GM12878 (cell line): Measurements from ENCODE around the gene PTPRD. TPM values are rescaled to one million over a fixed set of nuclear protein-coding genes. Genes with fewer than 3 reads are reported as not detected.

Experiments
- ATAC-seq: fragments of 200-7000 bp; cut with Tn5 transposase; 3 replicates; pipeline ENCODE4 v1.9.1; 2020; ENCODE audit warnings: mild to moderate bottlenecking, moderate library complexity
- BruUV-seq: library from RNA; stranded (reverse); fragments of 400-500 nt; replicated peaks from 2 replicates; lab custom pipeline; 2021; lab: Mats Ljungman, UMichigan
- CTCF ChIA-PET: fragments of 300-600 bp; sonication (Branson Sonifier 250); formaldehyde crosslinking; extraction: SDS; loops from one replicate; lab custom pipeline; 2021; ENCODE audit warnings: inconsistent platforms; lab: Yijun Ruan, JAX
- POLR2A ChIA-PET: fragments of 350-600 bp; formaldehyde crosslinking; extraction: SDS; loops from one replicate; lab custom pipeline; 2021; ENCODE audit warnings: inconsistent platforms; lab: Charles Lee
- RAD21 ChIA-PET: fragments of 300-600 bp; sonication (Branson Sonifier 250); formaldehyde crosslinking; loops from one replicate; lab custom pipeline; 2023; ENCODE audit warnings: antibody characterized with exemption; ENCODE audit not compliant: unreplicated experiment; lab: Charles Lee
- SMC1A ChIA-PET: fragments of 300-600 bp; sonication (Branson Sonifier 250); formaldehyde crosslinking; loops from one replicate; lab custom pipeline; 2023; ENCODE audit not compliant: unreplicated experiment, uncharacterized antibody; lab: Charles Lee
- DNase-seq: peaks from one replicate; pipeline ENCODE4 v3.0.0-alpha.2; 2011; ENCODE audit warnings: low read depth, low spot score
- FAIRE-seq: peaks from 3 replicates; lab custom pipeline; 2011; peaks lifted over from hg19 to GRCh38; lab: Jason Lieb, UNC
- H2AFZ ChIP-seq: 2 replicates; pipeline ENCODE4 v1.6.0; 2011; ENCODE audit warnings: low read depth, low read length, control low read depth; ENCODE audit not compliant: control insufficient read depth
- H3K27ac ChIP-seq: 2 replicates; pipeline ENCODE4 v1.5.1; 2011; ENCODE audit warnings: control low read depth; ENCODE audit not compliant: control insufficient read depth, insufficient read depth
- H3K27me3 ChIP-seq, 2 experiments: replicated peaks in 1 of 2; 2 replicates each; pipeline versions ENCODE4 v1.6.0 to v1.6.1; 2011; ENCODE audit warnings: low read length in 1 of 2; ENCODE audit not compliant: control insufficient read depth in 2 of 2, insufficient read depth in 2 of 2
- H3K36me3 ChIP-seq, 2 experiments: 2 replicates each; pipeline ENCODE4 v1.5.1; 2011; ENCODE audit warnings: low read length in 1 of 2; ENCODE audit not compliant: control insufficient read depth in 2 of 2, insufficient read depth in 2 of 2
- H3K4me1 ChIP-seq: 2 replicates; pipeline ENCODE4 v1.6.1; 2011; ENCODE audit warnings: mild to moderate bottlenecking, low read length, moderate library complexity, mixed read lengths; ENCODE audit not compliant: control insufficient read depth, insufficient read depth
- H3K4me2 ChIP-seq: 2 replicates; pipeline ENCODE4 v1.6.0; 2011; ENCODE audit warnings: control low read depth; ENCODE audit not compliant: control insufficient read depth, insufficient read depth
- H3K4me3 ChIP-seq: fragments of 200-600 bp; sonication (generic); 2 replicates; pipeline ENCODE4 v1.5.1; 2016
- H3K79me2 ChIP-seq: 2 replicates; pipeline ENCODE4 v1.6.0; 2011; ENCODE audit warnings: low read length; ENCODE audit not compliant: control insufficient read depth, insufficient read depth
- H3K9ac ChIP-seq: 2 replicates; pipeline ENCODE4 v1.8.0; 2011; ENCODE audit warnings: low read length, control low read depth, mixed read lengths; ENCODE audit not compliant: control insufficient read depth, insufficient read depth
- H3K9me3 ChIP-seq: replicated peaks from 3 replicates; pipeline ENCODE4 v1.5.1; 2011; ENCODE audit warnings: mild to moderate bottlenecking, low read length; ENCODE audit not compliant: control insufficient read depth, insufficient read depth
- H4K20me1 ChIP-seq: 2 replicates; pipeline ENCODE4 v1.6.0; 2011; ENCODE audit not compliant: control insufficient read depth, insufficient read depth
- ASH2L ChIP-seq: fragments of 300-600, 200-600 bp; sonication (generic); IDR thresholded peaks from 2 replicates; pipeline ENCODE4 v1.6.1; 2017; ENCODE audit warnings: low read depth, mild to moderate bottlenecking, borderline replicate concordance
- BCLAF1 ChIP-seq: fragments of 450-650 bp; IDR thresholded peaks from 2 replicates; pipeline ENCODE4 v1.6.1; 2017; ENCODE audit warnings: antibody characterized with exemption, mild to moderate bottlenecking, moderate library complexity
- FOXK2 ChIP-seq: fragments of 450-650 bp; IDR thresholded peaks from 2 replicates; pipeline ENCODE4 v1.6.1; 2017; ENCODE audit warnings: mild to moderate bottlenecking, moderate library complexity
- GATAD2B ChIP-seq: fragments of 450-650 bp; conservative IDR thresholded peaks from 2 replicates; pipeline ENCODE4 v1.6.1; 2017; ENCODE audit warnings: low read depth, mild to moderate bottlenecking, moderate library complexity
- KAT2A ChIP-seq: conservative IDR thresholded peaks from 2 replicates; pipeline ENCODE4 v1.6.1; 2011; ENCODE audit warnings: low read depth, low read length; ENCODE audit not compliant: control insufficient read depth
- RCOR1 ChIP-seq: conservative IDR thresholded peaks from 2 replicates; pipeline ENCODE4 v1.6.1; 2012; ENCODE audit warnings: low read depth, low read length, improper control_type of control experiment
- SIN3A ChIP-seq: IDR thresholded peaks from 2 replicates; pipeline ENCODE4 v1.6.1; 2012; ENCODE audit warnings: low read depth, low read length, improper control_type of control experiment
- SKIL ChIP-seq: fragments of 450-650 bp; IDR thresholded peaks from 2 replicates; pipeline ENCODE4 v1.6.1; 2017; ENCODE audit warnings: mild to moderate bottlenecking, low read depth, inconsistent platforms; ENCODE audit not compliant: poor library complexity, severe bottlenecking
- SUPT20H ChIP-seq: IDR thresholded peaks from 2 replicates; pipeline ENCODE4 v1.6.1; 2011; ENCODE audit warnings: low read depth, mild to moderate bottlenecking, low read length, moderate library complexity, borderline replicate concordance; ENCODE audit not compliant: control insufficient read depth
- SUZ12 ChIP-seq: fragments of 200-600 bp; sonication (generic); IDR thresholded peaks from one replicate; pipeline ENCODE4 v1.6.1; 2018; ENCODE audit warnings: antibody characterized with exemption, mild to moderate bottlenecking; ENCODE audit not compliant: unreplicated experiment
- WRNIP1 ChIP-seq: IDR thresholded peaks from 2 replicates; pipeline ENCODE4 v1.6.1; 2011; ENCODE audit warnings: low read depth, low read length, improper control_type of control experiment, borderline replicate concordance
- WGBS: methylation state at CpG from one replicate; pipeline ENCODE4 v1.1.6; 2016; ENCODE audit warnings: low lambda C conversion rate; ENCODE audit not compliant: insufficient replicate concordance, insufficient coverage; ENCODE audit errors: missing lambda C conversion rate; 5-methylcytosine and 5-hydroxymethylcytosine counted together
- in situ Hi-C: fragments of 300-500 bp; cut with MboI; formaldehyde crosslinking; loops from 9 replicates; pipeline ENCODE4 v1.14.3; 2018; ENCODE audit warnings: mixed read lengths
- intact Hi-C: fragments of 100-400 bp; cut with micrococcal nuclease; formaldehyde crosslinking; loops from one replicate; pipeline ENCODE4 v1.14.2; 2022; ENCODE audit not compliant: unreplicated experiment
- polyA plus RNA-seq, 11 experiments: library from polyadenylated mRNA; depleted of rRNA in 4 of 11; unstranded in 6 of 11; stranded (reverse) in 5 of 11; fragments of >200 nt; fragmentation: Nextera tagmentation in 4 of 11; fragmentation: Illumina TruSeq in 1 of 11; extraction: Ambion mirVana in 4 of 11; extraction: Trizol in 1 of 11; gene quantifications; 1 replicate in 1 of 11; 2 replicates in 10 of 11; pipeline versions ENCODE4 v1.2.1 to v1.2.3, GENCODE V29; 2011 to 2016; ENCODE audit warnings: inconsistent platforms in 2 of 11, missing spikeins in 2 of 11, low read depth in 1 of 11
- total RNA-seq, 4 experiments: library from RNA; depleted of rRNA in 3 of 4; stranded (reverse); fragments of >200 nt in 3 of 4; fragmentation: Illumina TruSeq in 1 of 4; extraction: Trizol in 1 of 4; gene quantifications; 2 replicates each; pipeline versions ENCODE4 v1.2.1 to v1.2.3, GENCODE V29; 2013 to 2021
- TF ChIP-seq, protein P1 (sequence below), 3 experiments: IDR thresholded peaks in 2 of 3; conservative IDR thresholded peaks in 1 of 3; 2 replicates each; pipeline ENCODE4 v1.5.1; 2011; ENCODE audit warnings: low read depth in 3 of 3, low read length in 3 of 3, mild to moderate bottlenecking in 3 of 3, control low read depth in 2 of 3, moderate library complexity in 2 of 3, inconsistent platforms in 1 of 3, mixed read lengths in 1 of 3; ENCODE audit not compliant: control insufficient read depth in 2 of 3, insufficient read depth in 1 of 3; ENCODE audit errors: extremely low read depth in 1 of 3

PTPRD gene
- total and polyA plus RNA-seq, 10 of the 15 experiments (the other 5 are each of a cell fraction or from before 2014, with no cell fraction given), result under 0.01 to 0.05 (median 0.01) TPM; not detected in 7

- TF ChIP-seq SKIL (no peak), KAT2A (no peak), FOXK2 (no peak), ASH2L (no peak)
Measured at GRCh38 chr9:8428389-8428788, 2184.4 kb downstream of the PTPRD start (continued).

DNA sequence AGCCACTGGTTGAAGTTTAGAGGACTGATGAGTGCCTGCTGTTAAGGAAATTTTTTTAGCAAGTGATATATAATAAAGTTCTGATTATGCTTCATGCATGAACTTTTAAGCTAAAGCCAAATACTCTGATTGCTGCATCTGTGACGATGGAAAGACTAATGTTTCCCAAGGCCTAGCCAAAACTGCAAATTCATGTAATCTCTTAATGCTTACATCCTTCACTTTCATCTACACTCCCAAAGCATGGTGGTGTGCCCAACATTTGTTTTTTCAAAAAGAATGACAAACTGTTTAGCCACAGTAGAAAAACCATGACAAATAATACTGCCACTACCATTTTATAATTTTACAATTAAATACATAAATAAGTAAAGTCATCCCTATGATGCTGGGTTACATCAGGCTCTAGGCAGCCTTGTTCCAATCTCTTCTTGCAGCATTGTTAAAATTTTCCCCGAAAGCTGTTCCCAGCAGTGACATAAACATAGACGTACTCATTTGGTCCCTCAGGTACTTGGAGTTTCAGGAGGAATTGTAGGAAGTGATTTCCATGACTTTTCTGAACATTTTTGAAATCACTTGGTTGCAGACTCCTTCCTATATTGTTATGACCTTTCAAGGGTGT lies 2187.9 kb downstream of the PTPRD start:
- Histone ChIP-seq H3K4me2 (no peak overlapping the region), H3K4me1 (no peaks in the 10 kb centered on the region), H2AFZ (no peak overlapping the region), H3K79me2 (no peaks in the 10 kb centered on the region), H3K9me3 (no peaks in the 10 kb centered on the region), H3K27me3 (no peaks in the 10 kb centered on the region), H3K9ac (no peak overlapping the region), H3K4me3 (no peak overlapping the region), H3K36me3 (no peaks in the 10 kb centered on the region), H3K27ac (no peak overlapping the region), H4K20me1 (no peaks in the 10 kb centered on the region)
- ChIA-PET SMC1A (interaction anchor here (1.8 kb wide), 1 partner anchor 9 kb away, joined by 4 read pairs; no protein-coding TSS in a partner anchor), POLR2A (no interaction called here), CTCF (no interaction called here), RAD21 (no interaction called here)
- no TSS peak for BruUV-seq
- no peak for FAIRE-seq
- in situ Hi-C loops (no loop called here), intact Hi-C loops (no loop called here)
- DNase-seq, result no peak
- no peak for ATAC-seq
- 4% methylated on average over 3 of the region's 3 CpGs for WGBS
- TF ChIP-seq, protein P1, sequence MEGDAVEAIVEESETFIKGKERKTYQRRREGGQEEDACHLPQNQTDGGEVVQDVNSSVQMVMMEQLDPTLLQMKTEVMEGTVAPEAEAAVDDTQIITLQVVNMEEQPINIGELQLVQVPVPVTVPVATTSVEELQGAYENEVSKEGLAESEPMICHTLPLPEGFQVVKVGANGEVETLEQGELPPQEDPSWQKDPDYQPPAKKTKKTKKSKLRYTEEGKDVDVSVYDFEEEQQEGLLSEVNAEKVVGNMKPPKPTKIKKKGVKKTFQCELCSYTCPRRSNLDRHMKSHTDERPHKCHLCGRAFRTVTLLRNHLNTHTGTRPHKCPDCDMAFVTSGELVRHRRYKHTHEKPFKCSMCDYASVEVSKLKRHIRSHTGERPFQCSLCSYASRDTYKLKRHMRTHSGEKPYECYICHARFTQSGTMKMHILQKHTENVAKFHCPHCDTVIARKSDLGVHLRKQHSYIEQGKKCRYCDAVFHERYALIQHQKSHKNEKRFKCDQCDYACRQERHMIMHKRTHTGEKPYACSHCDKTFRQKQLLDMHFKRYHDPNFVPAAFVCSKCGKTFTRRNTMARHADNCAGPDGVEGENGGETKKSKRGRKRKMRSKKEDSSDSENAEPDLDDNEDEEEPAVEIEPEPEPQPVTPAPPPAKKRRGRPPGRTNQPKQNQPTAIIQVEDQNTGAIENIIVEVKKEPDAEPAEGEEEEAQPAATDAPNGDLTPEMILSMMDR (IDR thresholded peaks at IDR 0.05 in 2 of 3, conservative IDR thresholded peaks at IDR 0.05 in 1 of 3; ENCODE audit: control insufficient read depth in 2 of 3, extremely low read depth in 1 of 3, insufficient read depth in 1 of 3, low read depth in 3 of 3, low read length in 3 of 3), result no peak
- TF ChIP-seq SUPT20H, result no peak
- no peak for TF ChIP-seq WRNIP1
- TF ChIP-seq RCOR1, result no peak
- TF ChIP-seq SUZ12, result no peak
- TF ChIP-seq BCLAF1, result no peak
- TF ChIP-seq SIN3A, result no peak
- no peak for TF ChIP-seq GATAD2B
